Adrenal gland (tissue), 5 donors: ENCODE measurements around the gene CMBL.

ENCODE experiments used
- POLR2A ChIP-seq, 2 donors: fragments of 450-650 bp; IDR thresholded peaks; one replicate each; pipeline ENCODE4 v1.6.1; 2017; ENCODE audit warnings: antibody characterized with exemption in 2 of 2, mild to moderate bottlenecking in 2 of 2, moderate library complexity in 1 of 2
- TF ChIP-seq, protein P1 (sequence below), 6 experiments: fragments of 450-650 bp in 4 of 6; fragments of 200-600 bp in 2 of 6; sonication (generic) in 1 of 6; IDR thresholded peaks; 1 replicate in 5 of 6; 2 replicates in 1 of 6; pipeline versions ENCODE4 v1.5.1 to v1.8.0; 2016 to 2021; ENCODE audit warnings: antibody characterized with exemption in 6 of 6, mild to moderate bottlenecking in 2 of 6, moderate library complexity in 1 of 6
- donor health status: DM: no; HTN: no; CAD: no.

DNA sequence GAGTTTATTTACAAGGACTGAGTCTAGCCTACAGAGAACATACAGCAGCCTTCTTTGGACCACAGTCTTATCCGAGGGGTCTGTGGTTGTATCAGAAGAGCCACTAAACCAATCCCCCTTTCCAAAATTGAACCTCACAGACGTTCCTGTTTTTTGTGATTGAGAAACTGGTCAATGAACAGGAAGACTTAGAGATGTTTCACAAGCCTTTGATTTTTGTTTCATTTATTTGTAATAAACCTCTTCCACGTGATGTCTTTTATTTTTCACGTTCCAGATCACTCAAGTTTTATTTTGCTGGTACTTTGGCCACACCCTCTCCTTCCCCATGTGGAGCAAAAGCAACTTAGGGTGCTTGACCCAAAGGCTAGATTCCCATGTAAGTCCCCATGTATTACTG is 41.6 kb downstream of the CMBL start:
- no peak for TF ChIP-seq POLR2A (IDR thresholded peaks at IDR 0.05)
- TF ChIP-seq, protein P1, sequence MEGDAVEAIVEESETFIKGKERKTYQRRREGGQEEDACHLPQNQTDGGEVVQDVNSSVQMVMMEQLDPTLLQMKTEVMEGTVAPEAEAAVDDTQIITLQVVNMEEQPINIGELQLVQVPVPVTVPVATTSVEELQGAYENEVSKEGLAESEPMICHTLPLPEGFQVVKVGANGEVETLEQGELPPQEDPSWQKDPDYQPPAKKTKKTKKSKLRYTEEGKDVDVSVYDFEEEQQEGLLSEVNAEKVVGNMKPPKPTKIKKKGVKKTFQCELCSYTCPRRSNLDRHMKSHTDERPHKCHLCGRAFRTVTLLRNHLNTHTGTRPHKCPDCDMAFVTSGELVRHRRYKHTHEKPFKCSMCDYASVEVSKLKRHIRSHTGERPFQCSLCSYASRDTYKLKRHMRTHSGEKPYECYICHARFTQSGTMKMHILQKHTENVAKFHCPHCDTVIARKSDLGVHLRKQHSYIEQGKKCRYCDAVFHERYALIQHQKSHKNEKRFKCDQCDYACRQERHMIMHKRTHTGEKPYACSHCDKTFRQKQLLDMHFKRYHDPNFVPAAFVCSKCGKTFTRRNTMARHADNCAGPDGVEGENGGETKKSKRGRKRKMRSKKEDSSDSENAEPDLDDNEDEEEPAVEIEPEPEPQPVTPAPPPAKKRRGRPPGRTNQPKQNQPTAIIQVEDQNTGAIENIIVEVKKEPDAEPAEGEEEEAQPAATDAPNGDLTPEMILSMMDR (IDR thresholded peaks at IDR 0.05) = no peak
